ENCODE measurements around the gene RAB4A. TPM values are rescaled to one million over a fixed set of nuclear protein-coding genes. Genes with fewer than 3 reads are reported as not detected.
A peak's percentile ranks its signal among the peaks of the same experiment; 100 is the strongest.

RAB4A gene
- polyA plus RNA-seq, 1 donor from 2014 or later, result 49.8 TPM

GRCh38 chr1:229334716-229335115 lies 63.8 kb downstream of the RAB4A start:
- Histone ChIP-seq H3K4me2 (ENCODE audit: low read length) (no peak overlapping the region), H4K20me1 (ENCODE audit: insufficient read depth) (no peaks in the 10 kb centered on the region), H3K27me3 (ENCODE audit: insufficient read depth, low read depth, low read length) (no peaks in the 10 kb centered on the region), H3K27ac (ENCODE audit: low read length) (no peak overlapping the region), H3F3A (ENCODE audit: insufficient read depth, low read length, poor library complexity, severe bottlenecking) (no peaks in the 10 kb centered on the region), H3K36me3 (ENCODE audit: insufficient read depth, low read length) (peaks cover 6% of the 10 kb centered on the region), H3K9ac (ENCODE audit: low read length) (no peak overlapping the region), H3K9me2 (ENCODE audit: insufficient read depth, low read length) (no peaks in the 10 kb centered on the region), H3K9me3 (ENCODE audit: low read length) (no peaks in the 10 kb centered on the region), H3K4me3 (ENCODE audit: low read length) (no peak overlapping the region), H2AFZ (ENCODE audit: low read depth, low read length) (no peak overlapping the region), H3K79me2 (replicated peaks; ENCODE audit: insufficient read depth, low read length) (peaks cover 52% of the 10 kb centered on the region)
- TF ChIP-seq POLR2AphosphoS5 (IDR thresholded peaks at IDR 0.05) (no peak), EZH2 (IDR thresholded peaks at IDR 0.05; ENCODE audit: borderline replicate concordance, insufficient read depth, low read length, poor library complexity, severe bottlenecking) (no peak), REST (IDR thresholded peaks at IDR 0.05; ENCODE audit: borderline replicate concordance) (no peak), EP300 (conservative IDR thresholded peaks at IDR 0.05; ENCODE audit: poor library complexity, severe bottlenecking) (no peak), TAF1 (IDR thresholded peaks at IDR 0.05; ENCODE audit: low read depth) (no peak), RAD21 (conservative IDR thresholded peaks at IDR 0.05) (no peak), CTCF (IDR thresholded peaks at IDR 0.05; ENCODE audit: poor library complexity, severe bottlenecking) (no peak), SMC3 (conservative IDR thresholded peaks at IDR 0.05; ENCODE audit: poor library complexity) (no peak), MXI1 (conservative IDR thresholded peaks at IDR 0.05; ENCODE audit: poor library complexity, severe bottlenecking) (no peak)

GRCh38 chr1:229336345-229336744 lies 65.4 kb downstream of the RAB4A start:
- H3K9ac ChIP-seq (ENCODE audit: low read length), result no peak overlapping the region
- no peaks in the 10 kb centered on the region for H3K9me3 ChIP-seq (ENCODE audit: low read length)
- H3K4me2 ChIP-seq (ENCODE audit: low read length), result no peak overlapping the region
- TF ChIP-seq RAD21 (conservative IDR thresholded peaks at IDR 0.05), result no peak
- no peak for TF ChIP-seq SMC3 (conservative IDR thresholded peaks at IDR 0.05; ENCODE audit: poor library complexity)
- no peak overlapping the region for H3K27ac ChIP-seq (ENCODE audit: low read length)
- H3K4me3 ChIP-seq (ENCODE audit: low read length), result no peak overlapping the region
- peaks cover 63% of the 10 kb centered on the region for H3K79me2 ChIP-seq (replicated peaks; ENCODE audit: insufficient read depth, low read length)
- no peaks in the 10 kb centered on the region for H4K20me1 ChIP-seq (ENCODE audit: insufficient read depth)
- H2AFZ ChIP-seq (ENCODE audit: low read depth, low read length), result no peak overlapping the region
- H3K27me3 ChIP-seq (ENCODE audit: insufficient read depth, low read depth, low read length), result no peaks in the 10 kb centered on the region
- H3K36me3 ChIP-seq (ENCODE audit: insufficient read depth, low read length), result peaks cover 6% of the 10 kb centered on the region
- no peaks in the 10 kb centered on the region for H3K9me2 ChIP-seq (ENCODE audit: insufficient read depth, low read length)
- H3F3A ChIP-seq (ENCODE audit: insufficient read depth, low read length, poor library complexity, severe bottlenecking), result no peaks in the 10 kb centered on the region

- Histone ChIP-seq H2AFZ (ENCODE audit: low read depth, low read length) (no peak overlapping the region), H3K4me2 (ENCODE audit: low read length) (no peak overlapping the region), H3K79me2 (replicated peaks; ENCODE audit: insufficient read depth, low read length) (peaks cover 61% of the 10 kb centered on the region), H3K9ac (ENCODE audit: low read length) (no peak overlapping the region), H3F3A (ENCODE audit: insufficient read depth, low read length, poor library complexity, severe bottlenecking) (no peaks in the 10 kb centered on the region), H3K9me2 (ENCODE audit: insufficient read depth, low read length) (no peaks in the 10 kb centered on the region), H3K36me3 (ENCODE audit: insufficient read depth, low read length) (peaks cover 6% of the 10 kb centered on the region), H3K4me3 (ENCODE audit: low read length) (peak overlapping the region; percentile 79), H3K27me3 (ENCODE audit: insufficient read depth, low read depth, low read length) (no peaks in the 10 kb centered on the region), H3K9me3 (ENCODE audit: low read length) (no peaks in the 10 kb centered on the region), H4K20me1 (ENCODE audit: insufficient read depth) (no peaks in the 10 kb centered on the region), H3K27ac (ENCODE audit: low read length) (no peak overlapping the region)
- TF ChIP-seq TAF1 (IDR thresholded peaks at IDR 0.05; ENCODE audit: low read depth) (no peak), MXI1 (conservative IDR thresholded peaks at IDR 0.05; ENCODE audit: poor library complexity, severe bottlenecking) (no peak)
Measured at GRCh38 chr1:229339086-229339485, 68.2 kb downstream of the RAB4A start.

Data from neural cell (in vitro differentiated cells).